Measurements from ENCODE around the gene COPZ2.

- TF ChIP-seq POLR2A (IDR thresholded peaks at IDR 0.05; ENCODE audit: low read depth) (no peak), CTCF (IDR thresholded peaks at IDR 0.05) (no peak), POLR2AphosphoS5 (IDR thresholded peaks at IDR 0.05) (no peak)
Observed at GRCh38 chr17:47995241-47995935, 42.2 kb downstream of the COPZ2 start.
